Activated naive CD4-positive, alpha-beta T cell treated with anti-CD3 and anti-CD28 coated beads, Interleukin-2, amount 10 ng/mL, durations not matched to agents 7 days and 5 days (primary cell): Measurements from ENCODE around the gene LRRN2.
"Not testable (repeated sequence)": the region's sequence is repeated elsewhere in the genome, so short reads cannot be mapped to it uniquely, and the experiment has no call there.

ENCODE experiments used
- CTCF ChIA-PET: fragments of 350-600 bp; sonication (Branson Sonifier 250); formaldehyde crosslinking; loops from one replicate; lab custom pipeline; 2021; ENCODE audit warnings: antibody characterized with exemption; lab: Charles Lee
- DNase-seq: peaks from one replicate; pipeline ENCODE4 v3.0.0-alpha.2; 2020
- H3K27ac Mint-ChIP-seq: one replicate; pipeline ENCODE4 v1.8.0; 2021; ENCODE audit warnings: mild to moderate bottlenecking, moderate library complexity, mixed read lengths
- H3K27me3 Mint-ChIP-seq: one replicate; pipeline ENCODE4 v1.8.0; 2021; ENCODE audit warnings: mild to moderate bottlenecking, mixed read lengths
- H3K36me3 Mint-ChIP-seq: one replicate; pipeline ENCODE4 v1.8.0; 2021; ENCODE audit warnings: mixed read lengths
- H3K4me1 Mint-ChIP-seq: one replicate; pipeline ENCODE4 v1.8.0; 2021; ENCODE audit warnings: mixed read lengths
- H3K4me3 Mint-ChIP-seq: one replicate; pipeline ENCODE4 v1.8.0; 2021; ENCODE audit warnings: mild to moderate bottlenecking, moderate library complexity, mixed read lengths
- H3K9me3 Mint-ChIP-seq: one replicate; pipeline ENCODE4 v1.8.0; 2021; ENCODE audit warnings: mixed read lengths

LRRN2 gene

GRCh38 chr1:204576422-204576821 lies 109.1 kb downstream of the LRRN2 start:
- H3K27me3 Mint-ChIP-seq, result no peaks in the 10 kb centered on the region
- H3K9me3 Mint-ChIP-seq, result no peaks in the 10 kb centered on the region
- no peak overlapping the region for H3K4me3 Mint-ChIP-seq
- peaks cover 36% of the 10 kb centered on the region for H3K4me1 Mint-ChIP-seq
- H3K27ac Mint-ChIP-seq, result peak overlapping the region; percentile 3
- no peak for DNase-seq
- peaks cover 26% of the 10 kb centered on the region for H3K36me3 Mint-ChIP-seq
- CTCF ChIA-PET, result interaction anchor here (0.6 kb wide), 1 partner anchor 955 kb away, joined by 3 read pairs; no protein-coding TSS in a partner anchor

DNA sequence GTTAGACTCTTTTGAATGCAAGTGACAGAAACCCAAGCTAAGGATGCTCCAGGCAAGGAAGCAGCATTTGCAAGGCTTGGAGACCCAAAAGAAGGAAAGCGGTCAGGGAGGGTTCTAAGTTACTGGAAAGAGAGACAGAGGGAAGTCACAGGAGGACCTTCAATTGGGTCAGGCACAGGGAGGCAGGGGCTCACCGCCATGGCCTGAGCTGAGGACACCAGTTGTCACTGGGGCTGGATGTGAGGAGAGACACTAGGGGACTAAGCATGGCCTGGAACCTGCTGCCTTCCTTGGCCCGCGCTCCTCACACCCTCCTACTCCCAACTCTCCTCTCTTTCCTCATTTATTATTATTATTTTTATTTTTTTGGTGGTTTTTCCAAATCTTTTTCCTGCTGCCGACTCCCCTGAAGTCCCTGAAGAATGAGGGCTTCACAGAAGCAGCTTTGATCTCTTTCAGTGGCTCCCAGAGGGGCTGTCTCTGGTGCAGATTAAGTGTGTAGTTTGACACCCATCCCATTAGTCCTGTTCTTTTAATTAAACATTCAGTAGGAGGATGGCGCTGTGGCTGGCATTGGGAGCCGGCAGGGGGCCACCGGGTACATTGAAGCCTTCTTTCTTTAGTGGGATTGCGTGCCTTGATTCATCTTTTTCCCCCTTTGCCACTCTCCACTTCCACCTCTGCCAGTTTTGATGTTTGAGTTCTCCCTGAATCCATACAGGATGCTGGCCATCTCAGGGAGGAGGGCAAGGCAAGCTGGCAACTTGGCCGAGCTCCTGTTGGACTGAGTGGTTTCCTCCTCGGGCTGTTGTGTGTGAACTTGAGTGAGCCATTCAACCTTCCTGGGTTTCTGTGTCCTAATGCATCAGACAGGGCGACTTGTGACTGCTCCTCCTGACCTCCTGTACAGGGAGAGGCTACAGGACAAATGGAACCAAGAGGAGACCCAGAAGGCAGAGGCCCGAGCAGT lies 110.0 kb downstream of the LRRN2 start:
- DNase-seq, result no peak
- no peaks in the 10 kb centered on the region for H3K9me3 Mint-ChIP-seq
- H3K4me3 Mint-ChIP-seq, result no peak overlapping the region
- peak overlapping the region; percentile 16 for H3K27ac Mint-ChIP-seq
- peaks cover 25% of the 10 kb centered on the region for H3K36me3 Mint-ChIP-seq
- peaks cover 30% of the 10 kb centered on the region for H3K4me1 Mint-ChIP-seq
- CTCF ChIA-PET, result interaction anchor here (0.6 to 1.4 kb wide), 2 partner anchors 188 to 955 kb away, joined by 3 to 4 read pairs; no protein-coding TSS in a partner anchor
- H3K27me3 Mint-ChIP-seq, result no peaks in the 10 kb centered on the region

DNA sequence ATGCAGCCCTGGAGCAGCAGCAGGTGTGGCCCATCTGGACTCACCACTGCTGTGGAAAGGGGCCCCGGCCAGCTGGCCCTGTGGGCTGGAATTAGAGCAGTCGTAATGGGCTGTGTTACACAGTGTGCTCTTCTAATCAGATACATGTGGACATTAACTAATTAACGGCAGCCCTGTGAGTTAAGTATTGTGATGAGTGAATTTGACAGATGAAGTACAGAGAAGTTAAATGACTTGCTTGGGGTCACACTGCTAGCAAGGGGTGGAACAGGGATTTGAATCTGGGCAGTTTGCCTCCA lies 110.7 kb downstream of the LRRN2 start:
- DNase-seq, result no peak
- Mint-ChIP-seq H3K27ac (peak overlapping the region; percentile 38), H3K36me3 (peaks cover 25% of the 10 kb centered on the region), H3K27me3 (no peaks in the 10 kb centered on the region), H3K9me3 (no peaks in the 10 kb centered on the region), H3K4me3 (no peak overlapping the region), H3K4me1 (peaks cover 23% of the 10 kb centered on the region)
- CTCF ChIA-PET, result interaction anchor here (0.8 to 1.9 kb wide), 4 partner anchors 9 to 232 kb away, joined by 3 to 8 read pairs (median 5); no protein-coding TSS in a partner anchor

GRCh38 chr1:204574016-204574864 lies 111.3 kb downstream of the LRRN2 start:
- CTCF ChIA-PET, result interaction anchor here (0.8 to 1.9 kb wide), 7 partner anchors 8 to 233 kb away, joined by 3 to 8 read pairs (median 4); no protein-coding TSS in a partner anchor
- no peak overlapping the region for H3K4me3 Mint-ChIP-seq
- H3K27ac Mint-ChIP-seq, result no peak overlapping the region
- H3K27me3 Mint-ChIP-seq, result no peaks in the 10 kb centered on the region
- peaks cover 26% of the 10 kb centered on the region for H3K36me3 Mint-ChIP-seq
- H3K4me1 Mint-ChIP-seq, result peaks cover 18% of the 10 kb centered on the region
- no peak for DNase-seq
- H3K9me3 Mint-ChIP-seq, result no peaks in the 10 kb centered on the region

- no peaks in the 10 kb centered on the region for H3K9me3 Mint-ChIP-seq
- H3K36me3 Mint-ChIP-seq, result peaks cover 32% of the 10 kb centered on the region
- H3K4me3 Mint-ChIP-seq, result no peak overlapping the region
- H3K27ac Mint-ChIP-seq, result no peak overlapping the region
- H3K27me3 Mint-ChIP-seq, result no peaks in the 10 kb centered on the region
- no peak for DNase-seq
- CTCF ChIA-PET, result interaction anchor here (1.1 to 1.9 kb wide), 4 partner anchors 7 to 234 kb away, joined by 3 to 8 read pairs (median 6); no protein-coding TSS in a partner anchor
- peaks cover 18% of the 10 kb centered on the region for H3K4me1 Mint-ChIP-seq
These were observed 112.3 kb downstream of the LRRN2 start for GRCh38 chr1:204572923-204573922.

DNA sequence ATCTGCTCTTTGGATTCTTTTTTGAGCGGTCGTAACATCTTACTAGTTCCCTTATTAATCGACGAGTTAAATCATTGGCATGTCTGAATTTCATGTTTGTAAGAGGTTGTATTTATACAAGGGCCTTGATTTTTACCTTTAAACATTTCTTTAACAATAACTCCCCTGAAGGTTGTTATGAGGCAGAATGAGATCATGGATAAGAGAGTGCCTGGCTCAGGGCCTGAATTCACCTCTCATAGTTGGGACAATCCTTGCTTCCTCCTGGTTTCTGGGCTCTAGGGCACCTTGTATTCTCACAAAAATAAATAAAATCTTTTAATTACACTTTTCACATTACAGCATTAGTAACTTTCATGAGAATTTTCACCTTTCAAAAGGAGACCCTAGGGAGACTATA lies 113.9 kb downstream of the LRRN2 start:
- Mint-ChIP-seq H3K4me1 (peaks cover 24% of the 10 kb centered on the region), H3K4me3 (no peak overlapping the region), H3K27me3 (no peaks in the 10 kb centered on the region), H3K36me3 (peaks cover 38% of the 10 kb centered on the region), H3K27ac (peak overlapping the region; percentile 19), H3K9me3 (no peaks in the 10 kb centered on the region)
- CTCF ChIA-PET, result interaction anchor here (3.8 to 7.3 kb wide), 2 partner anchors 192 to 234 kb away, joined by 21 to 148 read pairs; no protein-coding TSS in a partner anchor
- DNase-seq, result no peak

DNA sequence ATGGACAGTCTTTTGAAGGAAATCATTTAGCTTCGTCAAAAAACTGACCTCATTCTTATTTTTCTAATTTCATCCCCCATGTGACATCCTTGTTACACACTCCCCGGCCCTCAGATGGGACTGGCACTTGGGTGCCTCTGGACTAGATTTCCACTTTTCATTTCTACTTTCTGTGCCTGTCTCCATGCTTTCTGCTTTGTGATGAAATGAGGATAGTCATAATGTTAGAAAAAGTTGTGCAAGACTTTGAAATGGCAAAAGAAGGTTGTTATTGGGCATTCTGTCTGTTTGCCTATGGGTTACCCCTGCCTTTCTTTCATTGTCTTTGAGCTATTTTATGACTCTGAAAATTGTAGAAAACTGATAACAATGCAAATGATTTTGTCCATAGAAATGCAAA lies 114.4 kb downstream of the LRRN2 start:
- Mint-ChIP-seq H3K27me3 (no peaks in the 10 kb centered on the region), H3K9me3 (no peaks in the 10 kb centered on the region), H3K36me3 (peaks cover 38% of the 10 kb centered on the region), H3K27ac (no peak overlapping the region), H3K4me1 (peaks cover 29% of the 10 kb centered on the region), H3K4me3 (no peak overlapping the region)
- CTCF ChIA-PET, result interaction anchor here (3.8 to 7.3 kb wide), 2 partner anchors 193 to 235 kb away, joined by 21 to 148 read pairs; no protein-coding TSS in a partner anchor
- DNase-seq, result no peak

- not testable (repeated sequence) for DNase-seq, H3K9me3 Mint-ChIP-seq, H3K4me3 Mint-ChIP-seq, H3K27ac Mint-ChIP-seq, H3K27me3 Mint-ChIP-seq
- H3K4me1 Mint-ChIP-seq, result peaks cover 40% of the 10 kb centered on the region
- H3K36me3 Mint-ChIP-seq, result peaks cover 40% of the 10 kb centered on the region
- CTCF ChIA-PET, result interaction anchor here (3.8 to 7.3 kb wide), 2 partner anchors 194 to 236 kb away, joined by 21 to 148 read pairs; no protein-coding TSS in a partner anchor
These were observed 115.5 kb downstream of the LRRN2 start for GRCh38 chr1:204570021-204570420.

GRCh38 chr1:204569478-204569877 lies 116.1 kb downstream of the LRRN2 start:
- peaks cover 45% of the 10 kb centered on the region for H3K4me1 Mint-ChIP-seq
- H3K9me3 Mint-ChIP-seq, result no peaks in the 10 kb centered on the region
- no peaks in the 10 kb centered on the region for H3K27me3 Mint-ChIP-seq
- no peak overlapping the region for H3K4me3 Mint-ChIP-seq
- no peak overlapping the region for H3K27ac Mint-ChIP-seq
- H3K36me3 Mint-ChIP-seq, result peaks cover 42% of the 10 kb centered on the region
- no peak for DNase-seq
- CTCF ChIA-PET, result interaction anchor here (1.4 to 7.3 kb wide), 3 partner anchors 54 to 236 kb away, joined by 6 to 148 read pairs (median 21); no protein-coding TSS in a partner anchor

DNA sequence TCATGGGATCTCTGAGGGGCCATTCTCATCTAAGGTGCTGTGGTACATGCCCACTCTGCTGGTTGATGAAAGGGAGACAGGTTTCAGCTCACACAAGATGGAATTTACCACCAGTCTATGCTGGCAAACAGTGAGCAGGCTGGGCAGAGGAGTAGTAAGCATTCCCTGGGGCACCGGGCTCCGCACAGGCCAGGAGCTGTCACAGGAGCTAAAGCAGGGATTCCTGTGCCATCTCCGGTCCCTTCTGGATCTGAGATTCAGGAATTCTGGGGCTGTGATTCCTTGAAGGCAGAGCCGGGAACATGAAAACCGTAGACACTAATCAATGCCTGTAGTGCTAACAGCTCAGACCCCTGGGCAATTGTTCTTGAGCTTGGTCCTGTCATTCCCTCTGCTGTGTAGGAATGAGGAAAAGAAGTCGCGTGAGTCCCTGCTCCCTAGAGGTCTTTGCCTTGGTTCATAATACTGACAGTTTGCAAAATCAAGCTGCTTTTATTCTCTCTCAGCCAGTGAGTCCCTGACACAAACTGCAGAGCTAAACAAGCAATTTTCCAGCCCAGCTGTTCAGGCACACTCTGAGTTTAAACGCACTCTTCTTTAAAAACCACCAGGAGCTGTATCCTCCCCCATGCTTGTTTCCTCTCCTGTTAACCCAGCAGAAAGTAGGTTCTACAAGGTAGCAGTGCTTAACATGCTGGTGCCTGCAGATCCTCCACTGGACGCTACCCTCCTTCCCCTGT lies 116.8 kb downstream of the LRRN2 start:
- Mint-ChIP-seq H3K27me3 (no peaks in the 10 kb centered on the region), H3K36me3 (peaks cover 45% of the 10 kb centered on the region), H3K27ac (peak overlapping the region; percentile 66), H3K4me1 (peaks cover 53% of the 10 kb centered on the region), H3K9me3 (no peaks in the 10 kb centered on the region), H3K4me3 (no peak overlapping the region)
- no peak for DNase-seq
- CTCF ChIA-PET, result interaction anchor here (1.4 to 7.3 kb wide), 3 partner anchors 55 to 237 kb away, joined by 6 to 148 read pairs (median 21); no protein-coding TSS in a partner anchor
